HepG2 (cell line): ENCODE measurements around the gene ELP2. TPM values are rescaled to one million over a fixed set of nuclear protein-coding genes. Genes with fewer than 3 reads are reported as not detected.

Experiments
- ATAC-seq: fragments of 200-7000 bp; cut with Tn5 transposase; 3 replicates; pipeline ENCODE4 v1.9.1; 2020; ENCODE audit warnings: mild to moderate bottlenecking, moderate library complexity
- BruUV-seq: library from RNA; stranded (reverse); fragments of 400-500 nt; replicated peaks from 2 replicates; lab custom pipeline; 2021; lab: Mats Ljungman, UMichigan
- CTCF ChIA-PET: fragments of 300-600 bp; formaldehyde crosslinking; extraction: SDS; loops from one replicate; lab custom pipeline; 2021; ENCODE audit warnings: low total read pairs, inconsistent platforms, low intra/inter-chr PET ratio; lab: Yijun Ruan, JAX
- POLR2A ChIA-PET: fragments of 350-600 bp; sonication (Branson Sonifier 250); formaldehyde crosslinking; loops from one replicate; lab custom pipeline; 2020; ENCODE audit warnings: antibody characterized with exemption, inconsistent platforms; lab: Yijun Ruan, JAX
- DNase-seq: peaks from one replicate; pipeline ENCODE4 v3.0.0-alpha.2; 2015; ENCODE audit warnings: low spot score
- FAIRE-seq: peaks from 3 replicates; lab custom pipeline; 2011; peaks lifted over from hg19 to GRCh38; lab: Jason Lieb, UNC
- H2AFZ ChIP-seq: one replicate; pipeline ENCODE4 v1.6.1; 2011; ENCODE audit warnings: low read length, inconsistent platforms
- H3K27ac ChIP-seq: fragments of 300-600 bp; 3 replicates; pipeline ENCODE4 v1.8.0; 2011; ENCODE audit warnings: mixed run types, mild to moderate bottlenecking, mixed read lengths, low read length, inconsistent platforms; ENCODE audit not compliant: insufficient read depth; ENCODE audit errors: extremely low read length
- H3K27me3 ChIP-seq, 2 experiments: fragments of 200-600 bp in 1 of 2; 2 replicates in 1 of 2; 3 replicates in 1 of 2; pipeline versions ENCODE4 v1.6.0 to v1.8.0; 2011; ENCODE audit warnings: low read length in 2 of 2, mild to moderate bottlenecking in 2 of 2, moderate library complexity in 2 of 2, inconsistent platforms in 1 of 2; ENCODE audit not compliant: insufficient read depth in 2 of 2, control insufficient read depth in 1 of 2
- H3K36me3 ChIP-seq, 2 experiments: fragments of 200-600 bp in 1 of 2; replicated peaks in 1 of 2; 2 replicates in 1 of 2; 3 replicates in 1 of 2; pipeline versions ENCODE4 v1.5.1 to v1.8.0; 2011; ENCODE audit warnings: low read length in 2 of 2, inconsistent platforms in 1 of 2; ENCODE audit not compliant: insufficient read depth in 2 of 2, control insufficient read depth in 1 of 2
- H3K4me1 ChIP-seq: 2 replicates; pipeline ENCODE4 v1.5.1; 2012; ENCODE audit warnings: low read length, inconsistent platforms; ENCODE audit not compliant: insufficient read depth
- H3K4me2 ChIP-seq: 2 replicates; pipeline ENCODE4 v1.6.0; 2011; ENCODE audit warnings: low read depth, low read length, inconsistent platforms
- H3K4me3 ChIP-seq, 3 experiments: fragments of 200-600 bp in 1 of 3; sonication (generic), shearing (Covaris generic) in 1 of 3; replicated peaks in 1 of 3; 2 replicates each; pipeline ENCODE4 v1.5.1; 2011 to 2016; ENCODE audit warnings: low read length in 3 of 3, inconsistent platforms in 2 of 3, low read depth in 2 of 3, mild to moderate bottlenecking in 2 of 3, control low read depth in 1 of 3, mixed read lengths in 1 of 3; ENCODE audit not compliant: insufficient read depth in 1 of 3
- H3K79me2 ChIP-seq: one replicate; pipeline ENCODE4 v1.6.1; 2011; ENCODE audit warnings: low read length, inconsistent platforms; ENCODE audit not compliant: insufficient read depth
- H3K9ac ChIP-seq: 2 replicates; pipeline ENCODE4 v1.6.0; 2011; ENCODE audit warnings: mild to moderate bottlenecking, low read depth, low read length, inconsistent platforms; ENCODE audit not compliant: insufficient read depth
- H3K9me3 ChIP-seq: 2 replicates; pipeline ENCODE4 v1.5.1; 2012; ENCODE audit warnings: mild to moderate bottlenecking, low read length
- H4K20me1 ChIP-seq: 2 replicates; pipeline ENCODE4 v1.6.0; 2011; ENCODE audit warnings: inconsistent platforms, mild to moderate bottlenecking, low read length, moderate library complexity; ENCODE audit not compliant: insufficient read depth
- ATRX ChIP-seq: sonication (generic); formaldehyde crosslinking; IDR thresholded peaks from 2 replicates; pipeline ENCODE4 v1.4.0; 2020; ENCODE audit warnings: missing genetic modification reagents, borderline replicate concordance
- DR1 ChIP-seq: sonication (generic); formaldehyde crosslinking; IDR thresholded peaks from 2 replicates; pipeline ENCODE4 v1.8.0; 2021; ENCODE audit warnings: mild to moderate bottlenecking, missing genetic modification reagents, inconsistent platforms
- ETV6 ChIP-seq: sonication (generic); formaldehyde crosslinking; conservative IDR thresholded peaks from 2 replicates; pipeline ENCODE4 v1.4.0; 2020; ENCODE audit warnings: missing genetic modification reagents
- GPBP1L1 ChIP-seq: sonication (generic); formaldehyde crosslinking; IDR thresholded peaks from 2 replicates; pipeline ENCODE4 v1.5.0; 2020; ENCODE audit warnings: mild to moderate bottlenecking, missing genetic modification reagents
- MTF1 ChIP-seq: sonication (generic); formaldehyde crosslinking; IDR thresholded peaks from 2 replicates; pipeline ENCODE4 v1.5.0; 2020; ENCODE audit warnings: missing genetic modification reagents
- NFKBIZ ChIP-seq: IDR thresholded peaks from 2 replicates; pipeline ENCODE4 v1.6.1; 2018; ENCODE audit warnings: missing genetic modification reagents, missing compliant biosample characterization
- PAX8 ChIP-seq: sonication (generic); formaldehyde crosslinking; IDR thresholded peaks from 2 replicates; pipeline ENCODE4 v1.8.0; 2022; ENCODE audit warnings: mild to moderate bottlenecking, missing genetic modification reagents, borderline replicate concordance
- ZNF124 ChIP-seq: sonication (generic); formaldehyde crosslinking; IDR thresholded peaks from 2 replicates; pipeline ENCODE4 v1.4.0; 2020; ENCODE audit warnings: missing genetic modification reagents
- ZNF761 ChIP-seq: sonication (generic); formaldehyde crosslinking; conservative IDR thresholded peaks from 2 replicates; pipeline ENCODE4 v1.4.0; 2020; ENCODE audit warnings: mild to moderate bottlenecking, missing genetic modification reagents
- ZNF772 ChIP-seq: sonication (generic); formaldehyde crosslinking; IDR thresholded peaks from 2 replicates; pipeline ENCODE4 v1.5.0; 2020; ENCODE audit warnings: mild to moderate bottlenecking, missing genetic modification reagents
- WGBS: methylation state at CpG from one replicate; pipeline ENCODE4 v1.1.6; 2017; ENCODE audit warnings: low lambda C conversion rate; 5-methylcytosine and 5-hydroxymethylcytosine counted together
- in situ Hi-C: cut with HindIII; loops from 2 replicates; pipeline ENCODE4 v1.10.0; 2017; ENCODE audit warnings: low pct_unique_long_range_greater_than_20kb; ENCODE audit not compliant: extremely low pct_ligation_motif_present
- intact Hi-C: fragments of 100-400 bp; cut with micrococcal nuclease; formaldehyde crosslinking; loops from one replicate; pipeline ENCODE4 v1.10.0; 2022; ENCODE audit not compliant: unreplicated experiment
- polyA plus RNA-seq, 8 experiments: library from polyadenylated mRNA; depleted of rRNA in 3 of 8; stranded (reverse) in 7 of 8; unstranded in 1 of 8; fragments of >200 nt; fragmentation: Illumina TruSeq in 4 of 8; extraction: Trizol in 4 of 8; gene quantifications; 2 replicates each; pipeline versions ENCODE4 v1.2.1 to v1.2.3, GENCODE V29; 2011 to 2016; ENCODE audit warnings: low read depth in 4 of 8, missing spikeins in 1 of 8, mixed read lengths in 1 of 8; ENCODE audit not compliant: insufficient read depth in 1 of 8
- total RNA-seq, 5 experiments: library from RNA; depleted of rRNA; stranded (reverse); fragments of >200 nt; fragmentation: Illumina TruSeq; extraction: Trizol; gene quantifications; 2 replicates each; pipeline ENCODE4 v1.2.3, GENCODE V29; 2016; ENCODE audit warnings: low read depth in 1 of 5
- TF ChIP-seq, protein P1 (sequence below), 2 experiments: sonication (generic) in 1 of 2; formaldehyde crosslinking in 1 of 2; IDR thresholded peaks; 2 replicates each; pipeline versions ENCODE4 v1.4.0 to v1.6.1; 2018 to 2020; ENCODE audit warnings: missing genetic modification reagents in 2 of 2, borderline replicate concordance in 1 of 2, low read depth in 1 of 2, mild to moderate bottlenecking in 1 of 2, missing biosample characterization in 1 of 2

The ELP2 gene
- total and polyA plus RNA-seq, 2 of the 13 experiments (the other 11 are each of a cell fraction or from before 2014, with no cell fraction given) = 98.7 to 100 TPM

GRCh38 chr18:36112302-36112701, 17.4 kb upstream of the ELP2 start (continued):
- TF ChIP-seq, protein P1, sequence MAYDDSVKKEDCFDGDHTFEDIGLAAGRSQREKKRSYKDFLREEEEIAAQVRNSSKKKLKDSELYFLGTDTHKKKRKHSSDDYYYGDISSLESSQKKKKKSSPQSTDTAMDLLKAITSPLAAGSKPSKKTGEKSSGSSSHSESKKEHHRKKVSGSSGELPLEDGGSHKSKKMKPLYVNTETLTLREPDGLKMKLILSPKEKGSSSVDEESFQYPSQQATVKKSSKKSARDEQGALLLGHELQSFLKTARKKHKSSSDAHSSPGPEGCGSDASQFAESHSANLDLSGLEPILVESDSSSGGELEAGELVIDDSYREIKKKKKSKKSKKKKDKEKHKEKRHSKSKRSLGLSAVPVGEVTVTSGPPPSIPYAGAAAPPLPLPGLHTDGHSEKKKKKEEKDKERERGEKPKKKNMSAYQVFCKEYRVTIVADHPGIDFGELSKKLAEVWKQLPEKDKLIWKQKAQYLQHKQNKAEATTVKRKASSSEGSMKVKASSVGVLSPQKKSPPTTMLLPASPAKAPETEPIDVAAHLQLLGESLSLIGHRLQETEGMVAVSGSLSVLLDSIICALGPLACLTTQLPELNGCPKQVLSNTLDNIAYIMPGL (CRISPR knock-in tag; IDR thresholded peaks at IDR 0.05; ENCODE audit: borderline replicate concordance in 1 of 2, low read depth in 1 of 2) = no peak

- ChIA-PET CTCF (no interaction called here), POLR2A (no interaction called here)
- no peak overlapping the region for H3K9ac ChIP-seq
- H3K79me2 ChIP-seq = no peaks in the 10 kb centered on the region
- BruUV-seq = no TSS peak
- no peaks in the 10 kb centered on the region for H3K9me3 ChIP-seq
- intact Hi-C loops (no loop called here), in situ Hi-C loops (no loop called here)
- H3K4me3 ChIP-seq = no peak overlapping the region
- H4K20me1 ChIP-seq = no peaks in the 10 kb centered on the region
- H3K4me1 ChIP-seq = no peaks in the 10 kb centered on the region
- TF ChIP-seq NFKBIZ = no peak
- no peak for TF ChIP-seq ZNF772 (CRISPR knock-in tag)
- TF ChIP-seq ZNF124 (CRISPR knock-in tag) = no peak
- no peak for TF ChIP-seq MTF1 (CRISPR knock-in tag)
- TF ChIP-seq ATRX (CRISPR knock-in tag) = no peak
- no peak for TF ChIP-seq ZNF761 (CRISPR knock-in tag)
- TF ChIP-seq GPBP1L1 (CRISPR knock-in tag) = no peak
- no peak for TF ChIP-seq ETV6 (CRISPR knock-in tag)
- TF ChIP-seq DR1 (CRISPR knock-in tag) = no peak
- no peak for TF ChIP-seq PAX8
- no peak overlapping the region for H2AFZ ChIP-seq
- WGBS = 97% methylated on average over 4 of the region's 4 CpGs
- no peak for ATAC-seq
- no peak overlapping the region for H3K4me2 ChIP-seq
- no peak overlapping the region for H3K27ac ChIP-seq
- peaks cover 17 to 48% of the 10 kb centered on the region in 2 experiments for H3K36me3 ChIP-seq
- no peak for FAIRE-seq
- H3K27me3 ChIP-seq = no peaks in the 10 kb centered on the region
- no peak for DNase-seq
Measured at GRCh38 chr18:36114251-36114650, 15.4 kb upstream of the ELP2 start.
